GM21381 (cell line): ENCODE measurements around the gene SLC15A2.
"Not testable (repeated sequence)": the region's sequence is repeated elsewhere in the genome, so short reads cannot be mapped to it uniquely, and the experiment has no call there.

Experiments used
- ATAC-seq: cut with Tn5 transposase; IDR thresholded peaks from one replicate; pipeline ENCODE4 v1.9.1; 2021; ENCODE audit warnings: mild to moderate bottlenecking, moderate library complexity; ENCODE audit not compliant: unreplicated experiment

Gene SLC15A2

DNA sequence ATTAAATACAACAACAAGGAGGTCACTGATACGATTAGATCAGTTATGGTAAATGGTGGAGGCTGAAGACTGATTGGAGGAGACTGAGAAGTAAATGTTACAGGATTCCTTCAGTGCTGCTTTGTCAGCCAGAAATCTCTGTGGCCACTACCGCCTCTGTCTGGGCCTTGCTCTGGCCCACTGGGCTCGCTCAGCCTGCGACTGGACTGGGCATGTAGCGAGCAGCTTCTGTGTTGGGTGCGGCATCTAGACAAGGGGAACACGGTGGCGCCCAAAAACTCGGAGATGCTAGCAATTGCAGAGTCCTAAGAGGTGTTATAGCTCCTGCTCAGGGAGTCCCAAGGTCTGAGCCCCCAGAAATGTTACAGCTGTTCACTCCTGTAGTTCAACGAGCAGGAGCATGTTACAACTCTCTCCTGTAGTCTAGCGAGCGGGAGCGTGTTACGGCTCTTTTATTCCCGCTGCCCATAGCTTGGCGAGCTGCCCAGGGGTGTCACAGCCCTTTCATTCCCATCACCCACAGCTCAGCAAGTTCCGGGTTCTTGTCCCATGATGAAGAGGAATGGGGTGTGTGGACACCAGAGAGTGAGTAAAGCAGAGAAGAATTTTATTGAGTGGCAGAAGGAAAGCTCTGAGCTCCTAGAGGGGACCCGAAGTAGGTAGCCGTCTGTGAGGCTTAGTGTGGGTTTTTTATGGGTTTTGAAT, 24.7 kb downstream of the SLC15A2 start:
- no peak for ATAC-seq

DNA sequence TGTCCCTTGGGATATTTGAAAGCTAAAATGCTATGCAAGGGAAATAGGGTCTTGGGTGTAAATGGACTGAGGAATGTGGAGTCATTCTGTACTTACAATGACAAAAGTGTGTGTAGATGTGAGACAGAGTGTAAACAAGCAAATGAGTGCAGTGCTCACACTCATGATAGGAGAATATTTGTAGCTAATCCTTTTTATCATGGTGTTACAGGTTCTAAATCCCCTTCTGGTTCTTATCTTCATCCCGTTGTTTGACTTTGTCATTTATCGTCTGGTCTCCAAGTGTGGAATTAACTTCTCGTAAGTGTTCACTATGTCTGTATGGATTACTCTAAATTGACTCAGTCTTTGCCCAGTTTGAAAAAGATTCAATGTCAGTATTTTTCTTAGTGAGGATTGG, 30.5 kb downstream of the SLC15A2 start:
- ATAC-seq = no peak

DNA sequence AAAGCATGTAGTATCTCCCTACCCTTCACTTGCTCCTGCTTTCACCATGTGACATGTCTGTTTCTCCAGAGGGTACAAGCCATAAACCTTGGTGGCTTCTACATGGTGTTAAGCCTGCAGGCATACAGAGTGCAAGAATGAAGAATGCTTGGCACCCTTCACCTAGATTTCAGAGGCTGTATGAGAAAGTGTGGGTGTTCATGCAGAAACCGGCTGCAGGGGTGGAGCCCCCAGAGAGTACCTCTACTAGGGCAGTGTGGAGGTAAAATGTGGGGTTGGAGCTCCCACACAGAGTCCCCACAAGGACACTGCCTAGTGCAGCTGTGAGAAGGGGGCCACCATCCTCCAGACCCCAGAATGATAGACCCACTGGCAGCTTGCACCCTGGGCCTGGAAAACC, 32.2 kb downstream of the SLC15A2 start:
- no peak for ATAC-seq

DNA sequence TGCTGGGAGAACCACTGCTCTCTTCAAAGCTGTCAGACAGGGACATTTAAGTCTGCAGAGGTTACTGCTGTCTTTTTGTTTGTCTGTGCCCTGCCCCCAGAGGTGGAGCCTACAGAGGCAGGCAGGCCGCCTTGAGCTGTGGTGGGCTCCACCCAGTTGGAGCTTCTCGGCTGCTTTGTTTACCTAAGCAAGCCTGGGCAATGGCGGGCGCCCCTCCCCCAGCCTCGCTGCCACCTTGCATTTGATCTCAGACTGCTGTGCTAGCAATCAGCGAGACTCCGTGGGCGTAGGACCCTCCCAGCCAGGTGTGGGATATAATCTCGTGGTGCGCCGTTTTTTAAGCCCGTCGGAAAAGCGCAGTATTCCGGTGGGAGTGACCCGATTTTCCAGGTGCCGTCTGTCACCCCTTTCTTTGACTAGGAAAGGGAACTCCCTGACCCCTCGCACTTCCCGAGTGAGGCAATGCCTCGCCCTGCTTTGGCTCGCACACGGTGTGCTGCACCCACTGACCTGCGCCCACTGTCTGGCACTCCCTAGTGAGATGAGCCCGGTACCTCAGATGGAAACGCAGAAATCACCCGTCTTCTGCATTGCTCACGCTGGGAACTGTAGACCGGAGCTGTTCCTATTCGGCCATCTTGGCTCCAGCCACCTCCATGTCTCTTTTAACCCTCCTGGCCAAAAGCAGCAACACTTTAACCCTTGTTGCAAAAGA, 44.1 kb downstream of the SLC15A2 start:
- not testable (repeated sequence) for ATAC-seq

DNA sequence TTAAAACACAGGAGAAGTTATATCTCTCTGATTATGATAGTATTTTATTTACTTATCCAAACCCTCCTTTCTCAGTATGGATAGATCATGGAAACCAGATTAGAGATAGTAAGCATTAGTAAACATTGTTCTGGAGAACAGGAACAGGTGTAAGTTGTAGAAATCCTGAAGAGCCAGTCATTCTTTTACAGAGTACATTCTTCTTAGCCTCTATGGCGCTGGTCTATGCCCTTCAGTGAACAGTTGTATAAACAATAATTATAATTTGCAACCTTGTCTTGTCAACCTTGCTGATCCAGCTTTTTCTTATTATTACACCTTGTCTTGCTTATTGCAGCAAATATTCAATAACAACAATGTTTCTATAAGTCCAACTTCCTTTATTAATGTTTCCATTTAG, 47.4 kb downstream of the SLC15A2 start:
- no peak for ATAC-seq

DNA sequence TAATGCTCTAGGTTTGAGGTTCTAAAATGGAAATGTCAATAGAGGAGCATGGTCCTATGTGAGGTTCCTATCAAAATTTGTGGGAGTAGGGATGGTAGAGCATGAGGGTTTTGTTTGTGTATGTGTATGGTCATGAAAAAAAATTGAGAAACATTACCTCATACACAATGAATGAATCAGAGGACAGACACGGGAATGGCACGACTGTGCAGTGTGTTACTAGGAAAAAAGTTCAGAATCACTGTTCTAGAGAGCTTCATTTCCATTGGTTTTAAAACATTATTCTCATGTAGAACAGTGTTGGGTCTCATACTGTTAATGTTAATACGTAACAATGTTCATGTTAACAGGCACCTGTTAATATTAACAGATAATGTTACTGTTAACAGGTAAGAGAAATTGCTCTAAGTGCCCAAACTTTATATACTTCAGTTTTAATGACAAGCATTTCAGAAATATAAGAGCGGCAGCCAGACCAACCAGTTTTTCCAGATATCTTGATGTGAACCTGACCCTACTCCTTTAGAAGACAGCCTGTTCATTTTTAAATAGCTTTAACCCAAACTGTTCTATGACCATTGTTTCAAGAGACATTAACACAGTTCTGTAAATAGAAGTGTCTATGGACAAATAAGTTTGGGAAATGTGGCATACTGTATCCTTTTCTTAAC, 48.0 kb downstream of the SLC15A2 start:
- no peak for ATAC-seq

GRCh38 chr3:121943431-121943830, 49.2 kb downstream of the SLC15A2 start:
- no peak for ATAC-seq

- no peak for ATAC-seq
These were observed 54.4 kb downstream of the SLC15A2 start for GRCh38 chr3:121948641-121949040.

DNA sequence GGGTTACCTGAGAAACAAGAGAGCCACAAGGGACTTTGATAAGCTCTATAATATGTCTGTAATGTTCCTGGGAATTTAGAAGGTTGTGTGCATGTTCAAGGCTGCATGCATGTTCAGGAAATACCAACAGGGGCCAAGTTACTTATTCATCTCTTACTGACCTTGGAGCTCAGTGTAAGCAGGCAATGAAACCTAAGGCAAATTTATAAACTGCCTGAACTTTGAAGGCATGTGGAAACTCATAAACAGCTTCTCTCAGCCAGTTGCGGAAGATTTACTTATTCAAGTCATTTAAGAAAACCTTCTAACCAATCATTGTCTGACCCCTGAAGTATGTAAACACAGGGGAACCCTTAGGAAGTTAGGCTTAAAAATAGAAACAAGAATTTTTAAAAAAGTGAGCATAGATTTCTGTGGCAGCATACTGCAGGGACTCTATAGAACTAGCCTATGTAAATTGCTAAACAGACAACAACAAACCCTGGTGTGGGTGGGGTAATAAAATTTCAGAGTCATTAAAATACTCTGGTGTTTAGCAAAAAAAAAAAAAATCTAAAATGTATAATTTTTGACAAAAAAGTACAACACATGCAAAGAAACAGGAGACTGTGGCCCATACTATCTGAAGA, 57.2 kb downstream of the SLC15A2 start:
- no peak for ATAC-seq

DNA sequence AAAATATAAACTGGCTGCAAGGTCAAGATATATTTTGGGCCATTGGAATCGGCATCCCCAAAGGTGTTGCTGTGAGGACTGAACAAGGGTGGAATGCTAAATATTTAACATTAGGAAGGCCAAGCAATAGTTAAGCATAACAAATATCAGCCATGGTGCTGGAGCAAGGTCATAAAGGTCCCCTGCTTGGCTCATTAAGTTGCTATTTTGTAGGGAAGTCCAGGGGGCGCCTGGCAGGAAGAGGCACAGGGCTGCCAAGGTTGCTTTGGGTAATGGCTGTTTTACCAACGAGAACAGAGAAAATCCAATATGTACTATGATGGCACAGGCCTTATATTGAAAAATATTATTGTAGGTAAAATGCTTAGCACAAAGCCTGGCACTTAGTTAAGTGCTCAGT, 62.2 kb downstream of the SLC15A2 start:
- ATAC-seq = no peak

- ATAC-seq = peak; percentile 90
These were observed 63.6 kb downstream of the SLC15A2 start for GRCh38 chr3:121957674-121958415.

DNA sequence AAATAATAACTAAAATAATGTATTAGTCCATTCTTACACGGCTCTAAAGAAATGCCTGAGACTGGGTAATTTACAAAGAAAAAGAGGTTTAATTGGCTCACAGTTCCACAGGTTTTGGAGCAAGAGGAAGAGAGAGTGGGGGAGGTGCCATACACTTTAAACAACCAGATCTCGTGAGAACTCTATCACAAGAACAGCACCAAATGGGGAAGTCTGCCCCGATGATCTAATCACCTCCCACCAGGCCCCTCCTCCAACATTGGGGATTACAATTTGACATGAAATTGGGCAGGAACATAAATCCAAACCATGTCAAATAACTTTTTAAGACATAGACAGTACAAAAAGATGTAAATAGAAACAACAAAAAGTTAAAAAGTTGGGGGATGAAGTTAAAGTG, 64.6 kb downstream of the SLC15A2 start:
- ATAC-seq = no peak

DNA sequence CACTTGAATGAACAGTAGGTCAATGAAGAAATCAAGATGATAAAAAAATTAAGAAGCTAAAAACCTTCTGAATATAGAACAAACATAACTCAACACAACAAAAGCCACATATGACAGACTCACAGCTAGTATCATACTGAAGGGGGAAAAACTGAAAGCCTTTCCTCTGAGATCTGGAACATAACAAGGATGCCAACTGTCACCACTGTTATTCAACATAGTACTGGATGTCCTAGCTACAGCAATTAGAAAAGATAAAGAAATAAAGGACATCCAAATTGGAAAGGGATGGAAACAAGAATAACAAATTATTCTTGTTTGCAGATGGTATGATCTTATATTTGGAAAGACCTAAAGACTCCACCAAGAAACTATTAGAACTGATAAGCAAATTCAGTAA, 67.1 kb downstream of the SLC15A2 start:
- no peak for ATAC-seq

GRCh38 chr3:121962443-121962842, 68.2 kb downstream of the SLC15A2 start:
- no peak for ATAC-seq

DNA sequence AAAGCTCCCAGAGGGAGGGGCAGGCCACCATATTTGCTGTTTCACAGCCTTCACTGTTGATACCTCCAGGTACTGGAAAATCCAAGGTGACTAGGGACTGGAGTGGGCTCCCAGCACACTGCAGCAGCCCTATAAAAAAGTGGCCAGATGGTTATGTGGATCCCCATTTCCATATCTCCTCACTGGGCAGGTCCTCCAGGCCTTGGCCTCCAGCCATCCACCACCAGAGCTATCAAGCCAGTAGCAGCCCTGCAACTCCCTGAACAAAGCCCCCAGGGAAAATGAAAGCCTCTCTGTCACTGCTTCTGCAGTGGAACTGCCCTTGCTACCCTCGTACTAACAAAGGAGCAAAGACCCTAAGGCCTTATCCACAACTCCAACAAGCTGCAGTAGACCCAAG, 69.4 kb downstream of the SLC15A2 start:
- no peak for ATAC-seq

DNA sequence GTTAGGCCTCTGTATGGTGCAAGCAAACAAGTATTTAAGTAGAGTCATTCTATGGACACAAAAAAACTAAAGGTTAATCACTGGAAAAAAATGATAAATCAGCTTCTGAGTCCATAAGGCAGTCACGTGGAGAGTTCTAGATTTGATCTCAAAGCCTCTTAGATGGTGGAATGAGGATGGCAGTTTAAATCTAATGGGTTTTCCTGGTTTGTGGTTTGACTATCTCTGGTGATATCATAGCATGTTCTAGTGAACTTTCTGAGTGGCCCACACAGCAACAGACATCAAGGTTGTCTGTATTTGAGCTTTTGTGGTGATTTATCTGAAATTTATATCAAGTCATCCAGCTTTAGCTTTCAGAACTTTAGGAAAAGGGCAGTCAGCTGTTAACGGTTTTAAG, 75.4 kb downstream of the SLC15A2 start:
- no peak for ATAC-seq

- no peak for ATAC-seq
These were observed 75.8 kb downstream of the SLC15A2 start for GRCh38 chr3:121970047-121970446.

GRCh38 chr3:121974601-121975111, 80.5 kb downstream of the SLC15A2 start:
- no peak for ATAC-seq

GRCh38 chr3:121975702-121976302, 81.6 kb downstream of the SLC15A2 start:
- no peak for ATAC-seq

GRCh38 chr3:121976727-121977126, 82.5 kb downstream of the SLC15A2 start:
- no peak for ATAC-seq
